Measurements from ENCODE around the gene SLFN12.

Gene SLFN12

GRCh38 chr17:35432176-35433074 is at the start of gene SLFN12:
SLFN12 (minus strand) TSS chr17:35432500; CDS start chr17:35423028, 9,472 bp downstream.
- DNase-seq (ENCODE audit: low read depth): peak; percentile 77
- in situ Hi-C loops (cut with HindIII; ENCODE audit: low sequenced_read_pairs): no loop called here
- H3K4me3 ChIP-seq (ENCODE audit: low read depth, low read length): peak within 1 kb of the TSS; percentile 38
- no peak for TF ChIP-seq CTCF (IDR thresholded peaks at IDR 0.05; ENCODE audit: low read depth, low read length, missing control alignments)

GRCh38 chr17:35479271-35479670 is 47.0 kb upstream of the SLFN12 start:
- TF ChIP-seq CTCF (IDR thresholded peaks at IDR 0.05; ENCODE audit: low read depth, low read length, missing control alignments): no peak
- in situ Hi-C loops (cut with HindIII; ENCODE audit: low sequenced_read_pairs): no loop called here

GRCh38 chr17:35477248-35477647 is 44.9 kb upstream of the SLFN12 start:
- in situ Hi-C loops (cut with HindIII; ENCODE audit: low sequenced_read_pairs): no loop called here
- no peak overlapping the region for H3K4me3 ChIP-seq (ENCODE audit: low read depth, low read length)
- DNase-seq (ENCODE audit: low read depth): no peak
- TF ChIP-seq CTCF (IDR thresholded peaks at IDR 0.05; ENCODE audit: low read depth, low read length, missing control alignments): no peak

More at GRCh38 chr17:35479271-35479670, 47.0 kb upstream of the SLFN12 start:
- DNase-seq (ENCODE audit: low read depth): no peak
- H3K4me3 ChIP-seq (ENCODE audit: low read depth, low read length): no peak overlapping the region

- in situ Hi-C loops (cut with HindIII; ENCODE audit: low sequenced_read_pairs): no loop called here
- DNase-seq (ENCODE audit: low read depth): no peak
- TF ChIP-seq CTCF (IDR thresholded peaks at IDR 0.05; ENCODE audit: low read depth, low read length, missing control alignments): no peak
- H3K4me3 ChIP-seq (ENCODE audit: low read depth, low read length): no peak overlapping the region
Observed at GRCh38 chr17:35476283-35476820, 44.1 kb upstream of the SLFN12 start.

GRCh38 chr17:35468475-35468874 is 36.2 kb upstream of the SLFN12 start:
- in situ Hi-C loops (cut with HindIII; ENCODE audit: low sequenced_read_pairs): no loop called here
- no peak for DNase-seq (ENCODE audit: low read depth)
- TF ChIP-seq CTCF (IDR thresholded peaks at IDR 0.05; ENCODE audit: low read depth, low read length, missing control alignments): no peak
- no peak overlapping the region for H3K4me3 ChIP-seq (ENCODE audit: low read depth, low read length)

- in situ Hi-C loops (cut with HindIII; ENCODE audit: low sequenced_read_pairs): no loop called here
- DNase-seq (ENCODE audit: low read depth): no peak
- no peak for TF ChIP-seq CTCF (IDR thresholded peaks at IDR 0.05; ENCODE audit: low read depth, low read length, missing control alignments)
Observed at GRCh38 chr17:35467824-35468223, 35.5 kb upstream of the SLFN12 start.

More at GRCh38 chr17:35467824-35468223, 35.5 kb upstream of the SLFN12 start:
- H3K4me3 ChIP-seq (ENCODE audit: low read depth, low read length): no peak overlapping the region

Data from astrocyte of the cerebellum (primary cell).